RCC 7860 (cell line): ENCODE measurements around the gene CHST13.

Experiments used
- DNase-seq: peaks from one replicate; pipeline ENCODE4 v3.0.0-alpha.2; 2015; ENCODE audit warnings: low spot score
- FAIRE-seq: peaks from 2 replicates; lab custom pipeline; 2012; peaks lifted over from hg19 to GRCh38; lab: Jason Lieb, UNC

The CHST13 gene

GRCh38 chr3:126487151-126487771 is 36.7 kb upstream of the CHST13 start:
- FAIRE-seq (no peak), DNase-seq (peak; percentile 4)

GRCh38 chr3:126488185-126488584 is 35.8 kb upstream of the CHST13 start:
- no peak for FAIRE-seq

GRCh38 chr3:126488886-126489569 is 34.9 kb upstream of the CHST13 start:
- DNase-seq (no peak), FAIRE-seq (no peak)

More at GRCh38 chr3:126488185-126488584, 35.8 kb upstream of the CHST13 start:
- DNase-seq: no peak

- FAIRE-seq (no peak), DNase-seq (no peak)
These were observed 33.3 kb upstream of the CHST13 start for GRCh38 chr3:126490619-126491018.

- DNase-seq (no peak), FAIRE-seq (no peak)
These were observed 32.5 kb upstream of the CHST13 start for GRCh38 chr3:126491221-126492013.

- FAIRE-seq: no peak
These were observed 30.9 kb upstream of the CHST13 start for GRCh38 chr3:126493051-126493450.

GRCh38 chr3:126493739-126494138 is 30.2 kb upstream of the CHST13 start:
- FAIRE-seq: no peak

More at GRCh38 chr3:126493051-126493450, 30.9 kb upstream of the CHST13 start:
- no peak for DNase-seq

GRCh38 chr3:126494204-126494969 is 29.6 kb upstream of the CHST13 start:
- FAIRE-seq (no peak), DNase-seq (no peak)

More at GRCh38 chr3:126493739-126494138, 30.2 kb upstream of the CHST13 start:
- no peak for DNase-seq

GRCh38 chr3:126494970-126495230 is 29.1 kb upstream of the CHST13 start:
- DNase-seq (no peak), FAIRE-seq (no peak)

GRCh38 chr3:126495786-126496185 is 28.2 kb upstream of the CHST13 start:
- DNase-seq: no peak
- no peak for FAIRE-seq

- FAIRE-seq (no peak), DNase-seq (no peak)
These were observed 26.8 kb upstream of the CHST13 start for GRCh38 chr3:126496894-126497850.

- FAIRE-seq: no peak
- DNase-seq: no peak
These were observed 26.0 kb upstream of the CHST13 start for GRCh38 chr3:126497956-126498355.

- FAIRE-seq (no peak), DNase-seq (no peak)
These were observed 25.5 kb upstream of the CHST13 start for GRCh38 chr3:126498461-126498860.

GRCh38 chr3:126498929-126499328 is 25.0 kb upstream of the CHST13 start:
- DNase-seq (no peak), FAIRE-seq (no peak)

GRCh38 chr3:126499401-126499800 is 24.6 kb upstream of the CHST13 start:
- FAIRE-seq: no peak
- no peak for DNase-seq

- FAIRE-seq (no peak), DNase-seq (no peak)
These were observed 23.9 kb upstream of the CHST13 start for GRCh38 chr3:126500016-126500415.

GRCh38 chr3:126501054-126501453 is 22.9 kb upstream of the CHST13 start:
- no peak for DNase-seq
- no peak for FAIRE-seq

- DNase-seq (no peak), FAIRE-seq (no peak)
These were observed 22.2 kb upstream of the CHST13 start for GRCh38 chr3:126501736-126502135.

GRCh38 chr3:126502656-126503055 is 21.3 kb upstream of the CHST13 start:
- DNase-seq (no peak), FAIRE-seq (no peak)

- DNase-seq: no peak
- no peak for FAIRE-seq
These were observed 20.3 kb upstream of the CHST13 start for GRCh38 chr3:126503701-126504100.
